ENCODE results near the gene TPD52L1. TPM values are rescaled to one million over a fixed set of nuclear protein-coding genes. Genes with fewer than 3 reads are reported as not detected.
"Not testable (repeated sequence)": the region's sequence is repeated elsewhere in the genome, so short reads cannot be mapped to it uniquely, and the experiment has no call there.

Gene TPD52L1
- polyA plus RNA-seq, 1 donor from 2014 or later: not detected

DNA sequence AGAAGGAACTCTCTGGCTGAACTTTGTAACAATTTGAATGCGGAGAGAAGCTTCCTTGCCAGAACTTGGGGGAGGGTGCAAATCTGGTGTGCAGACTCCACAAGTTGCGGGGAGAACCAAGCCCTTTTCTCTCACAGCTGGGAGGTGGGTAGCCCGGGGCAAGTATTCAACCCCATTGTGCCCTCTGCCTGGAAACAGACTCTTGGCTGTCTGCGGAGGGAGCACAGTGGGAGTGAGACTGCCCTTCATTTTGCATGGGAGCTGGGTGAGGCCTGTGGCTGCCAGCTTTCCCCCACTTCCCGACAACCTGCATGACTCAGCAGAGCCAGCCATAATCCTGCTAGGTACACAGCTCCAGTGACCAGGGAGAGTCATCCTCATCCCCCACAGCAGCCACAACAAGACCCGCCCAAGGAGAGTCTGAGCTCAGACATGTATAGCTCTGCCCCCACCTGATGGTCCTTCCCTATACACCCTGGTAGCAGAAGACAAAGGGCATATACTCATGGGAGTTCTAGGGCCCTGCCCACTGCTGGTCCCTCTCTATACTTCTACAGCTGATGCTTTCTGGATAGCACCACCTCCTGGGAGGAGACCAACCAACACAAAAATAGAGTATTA, 29.4 kb upstream of the TPD52L1 start:
- H3K27ac Mint-ChIP-seq: no peak overlapping the region
- H3K27me3 Mint-ChIP-seq: peaks cover 3% of the 10 kb centered on the region
- peaks cover 0 to 5% (median 4%) of the 10 kb centered on the region in 3 donors for H3K9me3 Mint-ChIP-seq
- H3K4me3 Mint-ChIP-seq: no peak overlapping the region
- no peaks in the 10 kb centered on the region for H3K36me3 Mint-ChIP-seq
- no peaks in the 10 kb centered on the region for H3K4me1 Mint-ChIP-seq

DNA sequence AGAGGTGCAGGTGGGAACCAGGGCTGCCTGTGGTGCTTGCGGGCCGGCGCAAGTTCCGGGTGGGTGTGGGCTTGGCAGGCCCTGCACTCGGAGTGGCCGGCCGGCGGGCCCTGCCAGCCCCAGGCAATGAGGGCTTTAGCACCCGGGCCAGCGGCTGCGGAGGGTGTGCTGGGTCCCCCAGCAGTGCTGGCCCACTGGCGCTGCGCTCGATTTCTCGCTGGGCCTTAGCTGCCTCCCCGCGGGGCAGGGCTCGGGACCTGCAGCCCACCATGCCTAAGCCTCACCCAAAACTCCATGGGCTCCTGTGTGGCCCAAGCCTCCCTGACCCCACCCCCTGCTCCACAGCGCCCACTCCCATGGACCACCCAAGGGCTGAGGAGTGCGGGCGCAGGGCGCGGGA, 27.7 kb upstream of the TPD52L1 start:
- H3K4me3 Mint-ChIP-seq, H3K27ac Mint-ChIP-seq, H3K4me1 Mint-ChIP-seq, H3K27me3 Mint-ChIP-seq, H3K9me3 Mint-ChIP-seq, H3K36me3 Mint-ChIP-seq: not testable (repeated sequence)

DNA sequence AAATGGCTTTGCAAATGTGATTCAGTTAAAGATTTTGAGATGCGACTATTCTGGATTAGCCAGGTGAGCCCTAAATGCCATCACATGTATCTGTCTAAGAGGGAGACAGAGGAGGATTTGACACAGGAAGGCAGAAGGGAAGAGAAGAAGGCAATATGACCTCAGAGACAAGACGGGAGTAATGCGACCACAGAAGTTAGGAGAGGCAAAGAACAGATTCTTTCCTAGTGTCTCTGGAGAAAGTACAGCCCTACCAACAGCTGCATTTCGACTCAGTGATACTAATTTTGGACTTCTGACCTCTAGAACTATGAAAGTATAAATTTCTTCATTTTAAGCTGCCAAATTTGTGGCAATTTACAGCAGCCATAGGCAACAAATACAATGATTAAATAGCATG, 24.2 kb upstream of the TPD52L1 start:
- H3K27me3 Mint-ChIP-seq: peaks cover 2% of the 10 kb centered on the region
- H3K4me3 Mint-ChIP-seq: no peak overlapping the region
- no peaks in the 10 kb centered on the region for H3K4me1 Mint-ChIP-seq
- no peak overlapping the region for H3K27ac Mint-ChIP-seq
- H3K9me3 Mint-ChIP-seq: peaks cover 0 to 4% (median 2%) of the 10 kb centered on the region in 3 donors
- peaks cover 1% of the 10 kb centered on the region for H3K36me3 Mint-ChIP-seq

DNA sequence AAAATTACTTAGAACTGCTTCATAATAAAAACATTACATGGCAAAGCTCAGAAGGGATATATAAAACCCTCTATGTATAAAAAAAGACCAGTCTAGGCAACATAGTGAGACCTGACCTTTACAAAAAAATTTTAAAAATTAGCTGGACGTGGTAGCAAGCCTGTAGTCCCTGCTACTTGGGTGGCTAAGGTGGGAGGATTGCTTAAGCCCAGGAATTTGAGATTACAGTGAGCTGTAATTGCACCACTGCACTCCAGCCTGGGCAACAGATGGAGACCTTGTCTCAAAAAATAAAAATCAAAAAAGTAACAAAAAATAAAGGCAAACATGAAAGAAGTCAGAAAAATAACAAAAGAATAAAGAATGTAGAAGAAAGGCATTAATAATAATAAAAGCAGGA, 21.5 kb upstream of the TPD52L1 start:
- Mint-ChIP-seq H3K4me3 (no peak overlapping the region), H3K27me3 (peaks cover 2% of the 10 kb centered on the region), H3K9me3 (no peaks in the 10 kb centered on the region), H3K36me3 (peaks cover 1% of the 10 kb centered on the region), H3K27ac (no peak overlapping the region), H3K4me1 (peaks cover 0 to 2% (median 0%) of the 10 kb centered on the region in 3 donors)

DNA sequence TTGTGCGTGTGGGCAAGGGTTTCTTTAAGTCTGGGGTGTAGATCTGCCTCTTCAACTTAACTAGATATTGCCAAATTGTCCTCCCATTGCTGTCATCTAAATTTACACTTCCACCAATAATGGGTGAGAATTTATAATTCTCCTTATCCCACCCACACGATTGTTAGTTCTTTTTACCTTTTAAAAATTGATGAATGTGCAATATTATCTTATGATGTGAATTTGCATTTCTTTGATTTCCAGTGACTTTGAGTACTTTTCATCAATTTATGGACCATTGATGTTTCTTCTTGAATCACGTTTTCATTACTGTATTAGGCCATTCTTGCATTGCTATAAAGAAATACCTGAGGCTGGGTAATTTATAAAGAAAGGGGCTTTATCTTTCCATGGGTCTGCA, 17.2 kb upstream of the TPD52L1 start:
- Mint-ChIP-seq H3K27me3 (no peaks in the 10 kb centered on the region), H3K9me3 (no peaks in the 10 kb centered on the region), H3K4me1 (peaks cover 0 to 2% (median 0%) of the 10 kb centered on the region in 3 donors), H3K36me3 (peaks cover 1% of the 10 kb centered on the region), H3K27ac (no peak overlapping the region), H3K4me3 (no peak overlapping the region)

DNA sequence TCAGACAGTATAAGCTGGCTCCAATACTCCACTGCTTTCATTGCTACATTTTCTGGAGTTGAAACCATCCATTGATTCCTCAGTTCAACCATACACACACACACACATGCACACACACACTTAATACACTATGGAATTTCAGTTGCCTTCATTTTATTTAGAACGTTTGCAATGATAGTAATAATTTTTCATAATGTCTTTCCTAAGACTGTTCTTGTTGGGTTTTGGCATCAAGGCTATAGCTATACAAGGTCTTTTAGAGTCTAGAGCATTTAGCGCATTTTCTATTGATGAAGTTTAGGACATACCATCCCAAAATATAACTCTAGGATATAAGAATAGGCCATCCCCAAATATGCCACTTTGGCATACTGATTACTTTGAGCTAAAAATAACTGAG, 15.5 kb upstream of the TPD52L1 start:
- no peak overlapping the region for H3K27ac Mint-ChIP-seq
- H3K9me3 Mint-ChIP-seq: no peaks in the 10 kb centered on the region
- peaks cover 0 to 2% (median 0%) of the 10 kb centered on the region in 3 donors for H3K4me1 Mint-ChIP-seq
- no peaks in the 10 kb centered on the region for H3K36me3 Mint-ChIP-seq
- H3K27me3 Mint-ChIP-seq: no peaks in the 10 kb centered on the region
- H3K4me3 Mint-ChIP-seq: no peak overlapping the region

DNA sequence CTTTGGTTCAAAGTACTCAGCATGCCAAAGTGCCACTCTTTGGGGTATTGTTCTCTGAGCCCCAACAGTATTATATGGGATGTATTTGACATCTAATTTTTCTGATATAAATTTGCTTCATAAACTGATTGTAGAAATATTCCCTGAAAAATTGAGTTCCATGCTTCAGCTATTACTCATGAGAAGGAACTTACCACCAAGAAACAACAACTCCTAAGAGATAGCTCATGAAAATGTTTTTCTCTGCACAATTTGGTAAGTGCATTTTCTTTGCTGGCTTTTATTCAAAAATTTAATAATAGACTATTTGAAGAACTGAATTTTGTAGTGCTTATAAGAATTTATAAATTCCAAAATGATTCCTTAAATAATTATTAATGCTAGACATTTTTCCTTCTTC, 12.8 kb upstream of the TPD52L1 start:
- no peak overlapping the region for H3K4me3 Mint-ChIP-seq
- no peaks in the 10 kb centered on the region for H3K4me1 Mint-ChIP-seq
- no peaks in the 10 kb centered on the region for H3K9me3 Mint-ChIP-seq
- H3K27ac Mint-ChIP-seq: no peak overlapping the region
- no peaks in the 10 kb centered on the region for H3K36me3 Mint-ChIP-seq
- H3K27me3 Mint-ChIP-seq: no peaks in the 10 kb centered on the region

DNA sequence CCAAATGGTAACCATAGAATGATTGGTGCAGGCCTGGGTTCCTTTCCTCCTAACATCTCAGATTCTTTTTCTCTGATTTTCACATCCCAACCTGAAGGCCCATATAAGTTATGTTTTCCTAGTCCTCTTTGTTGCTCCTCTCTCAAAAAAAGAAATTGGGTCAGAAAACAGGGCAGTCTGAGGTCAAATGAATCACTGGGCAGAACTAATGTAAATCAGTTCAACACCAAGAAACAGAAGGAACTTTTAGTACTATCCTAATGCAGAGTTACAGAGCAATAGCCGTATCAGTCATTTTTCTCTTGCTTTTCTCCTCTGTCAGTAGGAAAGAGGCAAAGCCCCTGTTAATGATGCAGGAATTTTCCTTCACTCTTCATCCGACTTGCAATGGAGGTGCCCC, 11.0 kb upstream of the TPD52L1 start:
- H3K27me3 Mint-ChIP-seq: peaks cover 6% of the 10 kb centered on the region
- no peak overlapping the region for H3K4me3 Mint-ChIP-seq
- H3K27ac Mint-ChIP-seq: peak overlapping the region in 1 of 3 donors; percentile 27
- H3K4me1 Mint-ChIP-seq: no peaks in the 10 kb centered on the region
- peaks cover 0 to 3% (median 2%) of the 10 kb centered on the region in 3 donors for H3K9me3 Mint-ChIP-seq
- no peaks in the 10 kb centered on the region for H3K36me3 Mint-ChIP-seq

DNA sequence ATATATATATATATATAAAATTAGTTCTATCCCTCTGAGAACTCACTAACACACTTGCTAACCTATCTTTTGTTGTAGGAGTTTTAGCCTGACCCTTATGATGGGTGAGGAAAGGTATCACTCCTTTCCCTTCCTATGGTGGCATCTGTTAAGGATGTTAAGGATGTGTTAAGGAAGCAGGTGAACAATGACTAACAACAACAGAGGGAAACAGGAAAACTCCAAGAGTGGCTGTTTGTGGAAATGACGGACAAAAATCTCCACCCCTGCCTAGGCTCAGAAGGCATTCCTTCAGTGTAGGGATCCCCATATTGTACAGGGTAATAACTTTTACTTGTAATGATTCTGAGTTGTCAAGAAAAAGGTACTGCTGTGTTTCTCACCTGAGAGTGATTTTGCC, 8.8 kb upstream of the TPD52L1 start:
- Mint-ChIP-seq H3K27ac (no peak overlapping the region), H3K9me3 (peaks cover 0 to 3% (median 2%) of the 10 kb centered on the region in 3 donors), H3K4me1 (no peaks in the 10 kb centered on the region), H3K27me3 (peaks cover 17% of the 10 kb centered on the region), H3K4me3 (no peak overlapping the region), H3K36me3 (no peaks in the 10 kb centered on the region)

DNA sequence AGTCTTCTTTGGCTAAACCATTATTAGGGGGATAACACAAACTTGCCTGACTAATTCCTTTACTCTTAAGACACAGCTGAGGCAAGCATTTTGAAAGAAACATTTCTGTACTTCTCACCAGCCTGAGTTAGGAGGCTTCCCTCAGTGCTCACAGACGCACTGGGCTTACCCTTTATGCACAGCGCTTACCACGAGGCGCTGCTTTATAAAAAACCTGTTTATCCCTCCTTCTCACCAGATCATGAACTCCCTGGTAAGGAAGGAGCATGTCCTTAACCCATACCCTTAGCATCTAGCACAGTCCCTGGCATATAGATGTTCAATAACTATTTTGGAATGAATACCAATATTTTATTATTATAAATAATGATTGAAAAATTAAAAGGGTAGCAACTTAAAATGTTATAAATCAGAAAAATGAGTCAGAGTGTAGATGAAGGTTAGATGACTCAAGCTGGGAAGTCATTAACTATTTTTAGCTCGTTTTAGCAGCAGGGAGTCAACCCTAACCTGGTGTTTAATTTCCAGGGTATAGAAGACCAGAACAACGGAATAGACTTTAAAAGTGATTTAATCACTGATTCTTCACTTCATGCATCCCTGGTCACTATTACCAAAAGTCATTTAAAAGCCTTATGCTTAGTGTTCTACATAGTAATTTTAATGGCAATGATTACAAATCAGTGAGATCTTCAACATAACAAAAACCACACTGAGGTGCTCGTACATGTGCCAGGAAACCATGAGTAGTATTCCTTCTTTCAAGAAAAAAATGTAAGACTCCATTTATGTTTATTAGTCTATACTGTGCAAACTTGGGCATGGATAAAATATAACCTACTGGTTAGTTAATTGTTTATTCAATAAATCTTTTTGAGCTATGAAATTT, 4.1 kb upstream of the TPD52L1 start:
- peaks cover 0 to 6% (median 4%) of the 10 kb centered on the region in 3 donors for H3K9me3 Mint-ChIP-seq
- H3K27me3 Mint-ChIP-seq: peaks cover 34% of the 10 kb centered on the region
- no peak overlapping the region for H3K27ac Mint-ChIP-seq
- no peaks in the 10 kb centered on the region for H3K36me3 Mint-ChIP-seq
- peaks cover 0 to 4% (median 0%) of the 10 kb centered on the region in 3 donors for H3K4me1 Mint-ChIP-seq
- H3K4me3 Mint-ChIP-seq: no peak overlapping the region

DNA sequence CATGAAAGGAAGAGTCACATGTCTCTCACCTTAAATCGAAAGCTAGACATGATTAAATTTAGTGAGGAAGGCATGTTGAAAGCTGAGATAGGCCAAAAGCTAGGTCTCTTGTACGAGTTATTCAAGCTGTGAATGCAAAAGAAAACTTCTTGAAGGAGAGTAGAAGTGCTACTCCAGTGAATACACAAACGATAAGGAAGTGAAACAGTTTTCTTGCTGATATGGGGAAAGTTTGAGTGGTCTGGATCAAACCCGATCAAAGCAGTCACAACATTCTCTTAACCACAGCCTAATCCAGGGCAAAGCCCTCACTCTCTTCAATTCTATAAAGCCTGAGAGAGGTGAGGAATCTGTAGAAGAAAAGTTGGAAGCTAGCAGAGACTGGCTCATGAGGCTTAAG, 1.9 kb upstream of the TPD52L1 start:
- peaks cover 0 to 4% (median 0%) of the 10 kb centered on the region in 3 donors for H3K4me1 Mint-ChIP-seq
- H3K27me3 Mint-ChIP-seq: peaks cover 40% of the 10 kb centered on the region
- H3K36me3 Mint-ChIP-seq: no peaks in the 10 kb centered on the region
- no peak overlapping the region for H3K27ac Mint-ChIP-seq
- H3K4me3 Mint-ChIP-seq: peak overlapping the region in 1 of 4 donors; percentile 30
- peaks cover 0 to 6% (median 3%) of the 10 kb centered on the region in 3 donors for H3K9me3 Mint-ChIP-seq

DNA sequence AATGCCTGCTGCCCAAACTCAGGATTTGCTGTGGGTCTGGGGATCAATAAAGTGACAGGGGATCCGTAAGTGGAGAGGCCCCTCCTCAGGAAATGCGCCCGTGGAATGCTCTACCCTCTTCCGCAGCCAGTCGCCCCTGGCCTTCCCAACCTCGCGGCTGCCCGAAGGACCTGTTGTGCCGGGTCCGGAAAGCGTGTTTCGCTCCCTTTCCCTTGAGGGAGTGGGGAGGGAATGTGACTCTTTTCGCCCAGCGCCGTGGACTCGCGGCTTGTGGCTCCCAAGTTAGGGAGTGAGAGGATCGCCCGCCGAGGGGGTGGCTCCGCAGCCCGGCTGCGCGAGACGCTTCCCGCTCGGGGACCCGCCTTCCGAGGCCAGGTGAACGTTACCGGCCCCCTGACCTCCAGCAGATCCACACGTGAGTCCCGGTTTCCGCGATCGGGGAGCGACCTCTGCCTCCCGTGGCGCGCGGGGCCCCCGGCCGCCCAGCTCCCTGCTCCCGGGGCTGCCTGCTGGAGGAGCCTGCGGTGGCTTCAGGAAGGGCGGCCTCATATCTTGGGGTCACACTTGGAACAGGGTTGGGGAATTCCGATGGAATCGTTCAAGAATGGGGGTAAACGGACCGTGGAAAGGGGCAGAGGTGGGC, 666 bp downstream of the TPD52L1 start:
- Mint-ChIP-seq H3K27ac (no peak overlapping the region), H3K27me3 (peaks cover 28% of the 10 kb centered on the region), H3K4me3 (peak overlapping the region; percentile 39 to 90 (median 82)), H3K4me1 (peaks cover 0 to 4% (median 3%) of the 10 kb centered on the region in 3 donors), H3K9me3 (peaks cover under 1 to 3% (median 3%) of the 10 kb centered on the region in 3 donors), H3K36me3 (no peaks in the 10 kb centered on the region)

DNA sequence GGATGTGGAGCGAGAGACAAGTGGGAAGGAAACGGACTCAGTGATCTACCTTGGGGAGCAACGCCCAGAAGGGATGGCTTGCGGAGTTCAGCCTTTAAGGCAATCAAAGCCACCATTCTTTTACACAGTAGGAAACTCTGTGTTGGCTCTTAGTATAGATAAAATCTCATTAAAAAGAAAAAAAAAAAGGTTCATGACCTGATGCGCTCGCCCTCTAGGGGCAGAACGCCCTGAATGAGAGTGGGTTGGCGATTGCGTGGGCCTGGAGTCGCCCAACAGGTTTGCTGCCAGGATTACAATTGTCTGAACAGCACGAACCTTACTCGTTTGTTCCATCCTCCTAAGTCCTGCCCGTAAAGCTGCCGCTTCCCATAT, 1.2 kb downstream of the TPD52L1 start:
- Mint-ChIP-seq H3K4me3 (peak overlapping the region in 3 of 4 donors; percentile 47 to 88 (median 76)), H3K4me1 (peaks cover 0 to 4% (median 3%) of the 10 kb centered on the region in 3 donors), H3K9me3 (peaks cover 3 to 5% (median 3%) of the 10 kb centered on the region in 3 donors), H3K27me3 (peaks cover 28% of the 10 kb centered on the region), H3K27ac (no peak overlapping the region), H3K36me3 (no peaks in the 10 kb centered on the region)

DNA sequence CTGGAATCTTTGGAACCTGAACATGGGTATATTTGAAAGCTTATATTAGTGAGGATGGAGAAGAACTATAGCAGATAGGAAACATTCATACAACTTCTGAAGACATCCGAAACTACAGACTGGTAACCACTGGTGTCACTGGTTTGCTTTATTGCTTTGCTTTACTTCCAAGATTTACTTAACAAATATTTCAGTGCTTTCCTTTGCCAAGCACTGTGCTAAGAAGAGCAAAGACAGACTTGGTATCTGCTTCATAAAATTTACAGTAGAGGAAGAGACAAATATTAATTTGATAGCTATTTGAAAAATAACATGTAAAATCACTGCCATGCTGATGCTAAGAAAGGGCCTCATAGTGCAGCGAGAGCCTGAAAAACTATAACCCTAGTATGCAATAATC, 1.8 kb downstream of the TPD52L1 start:
- H3K4me1 Mint-ChIP-seq: peaks cover 0 to 4% (median 3%) of the 10 kb centered on the region in 3 donors
- peaks cover 28% of the 10 kb centered on the region for H3K27me3 Mint-ChIP-seq
- H3K27ac Mint-ChIP-seq: no peak overlapping the region
- no peaks in the 10 kb centered on the region for H3K36me3 Mint-ChIP-seq
- peak overlapping the region in 1 of 4 donors; percentile 17 for H3K4me3 Mint-ChIP-seq
- peaks cover 3 to 5% (median 3%) of the 10 kb centered on the region in 3 donors for H3K9me3 Mint-ChIP-seq

DNA sequence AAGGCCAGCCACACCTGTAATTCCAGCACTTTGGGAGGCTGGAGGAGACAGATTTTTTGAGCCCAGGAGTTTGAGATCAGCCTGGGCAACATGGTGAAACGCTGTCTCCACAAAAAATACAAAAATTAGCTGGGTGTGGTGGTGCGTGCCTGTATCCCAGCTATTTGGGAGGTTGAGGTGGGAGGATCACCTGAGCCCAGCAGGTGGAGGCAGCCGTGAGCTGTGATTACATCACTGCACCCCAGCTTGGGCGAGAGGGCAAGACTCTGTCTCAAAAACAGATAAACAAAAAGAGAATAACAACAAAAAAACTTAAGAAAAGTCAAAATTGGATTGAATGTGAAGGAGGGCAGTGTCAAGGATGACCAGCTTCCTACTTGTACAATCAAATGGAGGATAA, 2.9 kb downstream of the TPD52L1 start:
- Mint-ChIP-seq H3K36me3 (no peaks in the 10 kb centered on the region), H3K4me3 (no peak overlapping the region), H3K27ac (no peak overlapping the region), H3K27me3 (peaks cover 27% of the 10 kb centered on the region), H3K4me1 (peaks cover 0 to 4% (median 3%) of the 10 kb centered on the region in 3 donors), H3K9me3 (peaks cover 1 to 5% (median 3%) of the 10 kb centered on the region in 3 donors)
